Left renal cortex interstitium (tissue), 4 donors: ENCODE measurements around the gene RPN1. TPM values are rescaled to one million over a fixed set of nuclear protein-coding genes. Genes with fewer than 3 reads are reported as not detected.

Experiments
- DNase-seq, 4 donors: peaks; one replicate each; pipeline ENCODE4 v3.0.0-alpha.2; 2013; ENCODE audit warnings: low read depth in 4 of 4, low spot score in 2 of 4, missing footprints in 1 of 4
- polyA plus RNA-seq, 4 donors: library from polyadenylated mRNA; unstranded; fragments of 120-200 nt; gene quantifications; one replicate each; pipeline ENCODE4 v1.2.1, GENCODE V29; 2013; ENCODE audit not compliant: insufficient read length in 4 of 4

Gene RPN1
- polyA plus RNA-seq, 4 donors: 187 to 241 (median 207) TPM

DNA sequence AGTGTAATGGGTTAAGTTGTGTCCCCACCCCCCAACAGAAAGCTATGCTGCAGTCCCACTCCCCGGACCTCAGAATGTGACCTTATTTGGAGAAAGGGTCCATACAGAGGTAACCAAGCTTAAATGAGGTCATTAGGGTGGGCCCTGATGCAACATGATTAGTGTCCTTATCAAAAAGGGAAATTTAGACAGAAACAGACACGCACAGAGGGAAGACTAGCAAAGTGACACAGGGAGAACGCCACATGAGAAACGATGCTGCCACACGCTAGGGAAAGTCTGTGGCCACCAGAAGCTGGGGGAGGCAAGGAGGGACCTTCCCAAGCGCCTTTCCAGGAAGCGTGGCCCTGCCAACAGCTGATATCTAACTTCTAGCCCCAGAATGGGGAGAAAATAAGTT, 65.4 kb downstream of the RPN1 start:
- no peak for DNase-seq

DNA sequence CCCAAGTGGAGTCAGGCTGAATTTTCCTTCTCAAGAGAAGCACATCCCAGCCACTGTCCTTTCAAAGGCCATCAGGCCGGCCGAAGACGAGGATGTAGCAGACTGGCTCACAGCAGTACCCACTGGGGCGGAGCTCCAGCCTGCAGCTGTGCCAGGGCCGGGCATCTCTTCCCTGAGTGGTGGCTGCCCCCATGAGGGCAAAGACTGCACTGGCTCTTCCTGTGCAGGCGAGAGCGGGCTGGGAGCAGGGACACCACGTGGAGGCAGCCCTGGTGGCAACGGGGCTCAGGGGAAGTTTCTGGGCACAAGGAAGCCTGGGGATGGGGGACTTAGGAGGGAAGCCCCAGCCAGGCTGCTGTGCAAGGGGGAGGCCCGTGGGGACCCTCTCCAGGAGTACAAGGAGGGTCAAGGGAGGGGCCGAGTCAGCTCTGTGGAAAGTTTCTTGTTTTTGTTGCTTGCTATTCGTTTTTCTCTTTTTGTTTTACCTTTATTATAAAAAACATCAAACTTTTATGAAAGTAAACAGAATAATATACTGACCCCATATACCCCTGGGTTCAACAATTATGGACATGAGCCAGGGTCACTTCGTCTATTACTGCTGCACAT, 66.1 kb downstream of the RPN1 start:
- DNase-seq: peak in 2 of 4 donors; percentile 56 to 70

DNA sequence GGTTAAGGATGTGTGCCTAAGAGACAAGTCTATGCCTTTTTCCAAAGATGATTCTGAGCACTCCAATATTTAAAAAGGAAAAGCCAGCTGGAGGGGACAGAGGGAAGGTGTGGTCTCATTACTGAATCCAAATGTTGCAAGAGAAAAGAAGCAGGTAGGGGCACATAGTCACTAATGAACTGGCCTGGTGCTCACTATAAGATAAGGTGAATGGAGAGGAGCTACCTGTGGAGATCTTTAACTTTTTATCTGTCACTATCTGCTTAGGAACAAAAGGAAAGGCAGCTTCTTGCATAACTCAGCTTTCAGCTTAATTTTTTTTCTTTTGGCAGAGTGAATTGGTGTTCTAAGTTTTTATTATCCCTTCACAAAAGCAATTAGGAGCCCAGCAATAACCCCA, 69.1 kb downstream of the RPN1 start:
- no peak for DNase-seq

DNA sequence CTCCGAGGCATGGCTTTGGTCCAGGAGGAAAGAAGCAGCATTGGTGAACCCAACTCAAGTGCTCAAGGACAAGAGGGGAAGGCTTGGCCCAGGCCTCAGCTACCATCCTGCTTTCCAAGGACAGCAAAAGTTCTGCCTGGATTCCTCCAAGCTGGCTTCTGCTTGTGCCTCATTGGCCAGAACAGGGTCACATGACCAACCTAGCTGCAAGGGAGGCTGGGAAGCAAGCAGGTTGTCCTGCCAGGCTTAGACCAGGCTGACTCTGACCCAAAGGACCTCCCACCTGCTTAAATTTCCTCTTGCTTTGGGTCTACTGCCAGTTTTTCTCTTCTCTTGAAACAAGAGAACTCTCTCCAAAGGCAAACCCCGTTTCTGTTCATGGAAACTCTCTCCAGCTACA, 70.7 kb downstream of the RPN1 start:
- no peak for DNase-seq

DNA sequence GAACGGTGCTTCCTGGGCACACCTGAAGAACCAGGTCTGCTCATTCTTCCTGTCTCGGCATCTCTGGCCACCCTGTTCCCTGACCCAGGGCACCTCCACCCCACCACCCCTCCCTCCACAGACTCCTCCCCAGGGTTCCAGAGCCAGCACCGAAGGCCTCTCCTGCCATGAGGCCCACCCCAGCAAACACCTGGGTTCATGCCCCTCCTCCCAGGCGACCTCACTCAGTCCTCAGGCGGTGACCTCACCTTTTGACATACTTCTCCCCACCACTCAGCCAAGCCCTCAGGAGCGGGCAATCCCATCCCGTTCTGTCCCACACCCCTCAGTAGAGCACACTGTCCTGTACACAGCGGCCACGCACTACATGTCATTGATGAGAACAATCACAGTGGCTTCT, 72.3 kb downstream of the RPN1 start:
- no peak for DNase-seq

DNA sequence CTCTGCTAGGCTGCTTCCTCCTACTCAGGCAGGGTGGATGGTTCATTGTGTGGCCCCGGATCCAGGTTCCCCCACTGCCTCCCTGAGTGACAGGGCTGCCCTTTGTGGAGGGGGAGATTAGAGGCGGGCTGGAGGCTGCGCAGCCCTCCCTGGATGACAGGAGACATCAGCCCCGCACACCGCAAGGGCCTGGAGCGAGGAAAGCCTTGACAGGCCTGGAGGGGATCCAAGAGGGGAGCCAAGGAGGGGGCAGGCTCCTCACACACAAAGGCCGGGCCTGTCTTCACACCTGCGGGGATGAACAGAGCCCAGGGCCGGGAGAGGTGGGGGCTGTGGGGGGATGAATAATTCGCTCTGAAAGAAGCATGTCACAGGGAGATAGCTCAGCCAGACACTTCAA, 72.9 kb downstream of the RPN1 start:
- DNase-seq: no peak

DNA sequence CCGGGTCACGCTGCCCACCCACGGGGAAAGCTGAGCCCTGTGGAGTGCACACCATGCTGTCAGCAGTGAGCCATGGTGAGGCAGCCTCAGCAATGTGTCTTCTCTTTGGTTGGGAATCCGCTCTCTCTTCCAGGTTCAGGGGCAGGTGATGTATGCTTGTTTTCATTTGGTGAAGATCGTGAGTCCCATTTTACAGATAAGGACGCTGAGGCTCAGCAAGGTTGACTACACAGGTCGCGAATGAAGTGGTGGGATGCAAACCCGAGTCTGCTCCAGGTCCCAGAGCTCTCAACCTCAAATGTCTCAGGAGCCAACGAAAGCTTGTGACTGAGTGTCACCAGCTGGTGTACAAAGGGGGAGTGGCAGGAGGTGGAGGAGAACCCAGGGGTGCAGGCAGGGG, 74.3 kb downstream of the RPN1 start:
- no peak for DNase-seq

DNA sequence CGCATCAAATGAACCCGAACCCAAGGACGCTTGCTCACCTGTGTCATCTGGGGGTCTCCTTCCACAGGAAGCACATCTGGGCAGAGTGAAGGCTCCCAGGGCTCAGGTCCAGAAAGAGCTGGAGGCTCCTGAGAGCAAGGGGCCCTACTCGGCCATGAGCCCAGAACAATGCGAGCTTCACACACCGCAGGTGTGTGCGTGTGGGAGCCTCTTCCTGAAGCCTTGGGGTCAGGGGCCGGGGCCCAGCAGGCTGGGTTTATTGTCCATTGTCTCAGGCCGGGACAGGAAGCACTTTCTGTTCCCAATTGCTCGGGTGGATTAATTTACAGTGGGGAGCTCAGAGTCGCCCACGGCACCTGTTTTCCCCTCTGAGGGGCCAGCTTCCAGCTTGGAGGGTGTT, 74.8 kb downstream of the RPN1 start:
- no peak for DNase-seq

DNA sequence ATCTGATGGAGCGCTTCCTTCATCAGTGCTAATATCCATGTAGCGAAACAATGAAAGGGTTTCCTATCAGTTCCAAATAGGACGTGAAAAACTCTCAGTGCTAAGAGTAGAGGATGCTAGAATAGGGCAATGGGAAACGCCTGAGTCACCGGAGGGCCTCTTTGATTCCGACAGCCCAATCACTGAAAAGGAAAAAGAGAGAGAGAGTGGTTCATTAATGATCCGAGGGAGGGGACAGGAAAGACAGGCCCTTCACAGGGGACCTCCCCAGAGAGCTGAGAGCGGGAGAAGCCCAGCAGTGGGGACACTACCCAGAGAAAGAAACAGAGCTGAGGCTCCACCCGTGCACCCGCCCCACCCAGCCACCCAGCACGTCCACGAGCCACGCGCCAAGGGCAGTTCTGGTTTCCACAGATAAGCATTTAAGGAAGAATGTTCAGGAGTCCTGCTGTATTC, 76.9 kb downstream of the RPN1 start:
- DNase-seq: no peak

DNA sequence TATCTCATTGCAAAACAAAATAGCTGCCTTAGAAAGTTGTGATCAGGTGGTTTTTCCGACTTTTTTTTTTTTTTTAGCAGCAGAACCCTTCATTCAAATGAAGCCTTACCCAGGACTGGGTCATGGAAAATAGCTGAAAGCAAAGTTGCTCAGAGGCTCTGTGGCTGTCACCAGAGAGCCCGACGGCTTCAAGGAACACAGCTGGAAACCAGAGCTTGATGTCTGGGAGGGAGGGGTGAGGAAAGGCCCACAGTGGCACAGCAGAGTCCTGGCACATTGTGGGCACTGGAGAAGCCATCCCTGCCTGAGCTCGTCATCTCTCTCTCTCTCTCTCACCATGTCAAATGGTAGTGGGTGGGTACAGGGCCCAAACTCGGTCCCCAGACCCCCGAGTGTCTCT, 77.5 kb downstream of the RPN1 start:
- no peak for DNase-seq

DNA sequence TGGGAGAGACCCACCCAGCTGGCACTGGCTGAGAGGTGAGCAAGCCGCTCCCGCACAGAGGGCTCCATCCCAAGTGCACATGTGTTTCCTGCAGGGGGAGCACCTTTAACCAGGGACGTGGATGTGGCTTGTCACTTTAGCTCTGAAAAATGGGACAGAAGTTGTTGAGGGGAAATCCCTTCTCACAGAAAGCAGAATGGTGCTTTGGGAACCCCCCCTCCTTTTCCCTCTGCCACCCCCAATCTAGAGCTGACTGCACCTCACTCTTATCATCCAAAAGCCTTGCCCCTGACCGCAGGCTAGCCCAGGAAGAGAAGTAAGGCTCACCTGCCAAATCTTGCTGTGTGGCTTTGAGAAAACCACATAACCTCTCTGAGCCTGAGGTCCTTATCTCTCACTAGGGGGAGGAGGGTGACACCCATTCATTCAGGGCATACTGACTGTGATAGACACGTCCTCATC, 77.9 kb downstream of the RPN1 start:
- no peak for DNase-seq

DNA sequence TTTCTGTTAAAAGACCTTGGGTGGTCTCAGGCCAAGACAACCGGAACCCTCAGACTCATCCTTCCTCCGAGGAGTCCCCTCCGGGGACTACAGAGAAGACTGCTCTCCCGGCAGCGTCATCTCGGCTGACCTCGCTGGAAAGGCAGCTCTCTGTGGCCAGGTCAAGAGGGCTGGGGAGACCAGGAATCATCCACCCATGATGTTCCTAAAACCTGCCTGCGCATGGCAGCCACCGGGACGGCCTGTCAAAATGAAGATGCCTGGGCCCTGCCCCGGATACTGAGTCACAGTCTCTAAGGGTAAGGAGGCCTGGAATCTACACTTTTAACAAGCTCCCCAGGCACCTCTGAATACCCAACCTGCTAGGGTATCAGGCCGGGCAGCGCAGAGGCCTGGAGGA, 78.6 kb downstream of the RPN1 start:
- no peak for DNase-seq

Other genes starting within 250 kb of the RPN1 start
- not detected for gene DNAJB8, start 183.9 kb downstream of the RPN1 start, polyA plus RNA-seq
- gene GATA2, start 157.6 kb downstream of the RPN1 start, polyA plus RNA-seq: 10 to 100 TPM; 40.5 to 58.2 (median 46.3) TPM
- 100 to 1,000 TPM; 242 to 288 (median 258) TPM for gene RAB7A, start 75.4 kb upstream of the RPN1 start, polyA plus RNA-seq
- gene ACAD9, start 228.8 kb upstream of the RPN1 start, polyA plus RNA-seq: 10 to 100 TPM; 29.9 to 51.0 (median 41.1) TPM